Measurements from ENCODE around the gene CAMK2D.
"Not testable (repeated sequence)": the region's sequence is repeated elsewhere in the genome, so short reads cannot be mapped to it uniquely, and the experiment has no call there.

The CAMK2D gene

DNA sequence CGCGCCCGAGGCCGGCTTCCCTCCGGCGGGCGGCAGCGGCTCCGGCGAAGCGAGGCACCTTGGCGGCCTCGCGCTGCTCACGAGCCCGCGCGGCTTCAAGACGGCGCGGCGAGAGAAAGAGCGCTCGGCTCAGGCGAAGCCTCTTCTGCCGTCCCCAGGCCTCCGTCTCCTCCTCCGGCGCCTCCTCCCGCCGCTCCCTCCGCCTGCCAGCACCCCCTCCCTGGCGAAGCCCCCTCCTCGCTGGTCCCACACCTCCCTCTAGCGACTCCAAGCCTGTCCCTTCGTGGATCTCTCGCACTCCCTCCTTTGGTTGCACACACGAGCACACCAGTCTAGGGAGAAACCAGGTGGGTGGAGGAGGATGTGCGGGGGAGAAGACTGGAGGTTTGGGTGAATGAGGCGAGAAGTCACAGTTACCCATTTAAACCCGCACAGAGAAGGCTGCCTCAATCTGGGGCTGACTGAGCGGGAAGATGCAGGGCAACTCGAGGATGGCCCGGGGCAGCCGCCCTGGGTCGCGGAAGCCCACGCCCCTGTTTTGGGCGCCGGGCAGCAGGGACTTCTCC is at the start of gene CAMK2D:
Gene CAMK2D, minus strand, starts transcription at position 119 of the 566 bp plus-strand sequence. CDS start 670 bp downstream, outside the sequence.
- peak; percentile 73 to 81 for DNase-seq (ENCODE audit: low read depth in 2 of 2)

DNA sequence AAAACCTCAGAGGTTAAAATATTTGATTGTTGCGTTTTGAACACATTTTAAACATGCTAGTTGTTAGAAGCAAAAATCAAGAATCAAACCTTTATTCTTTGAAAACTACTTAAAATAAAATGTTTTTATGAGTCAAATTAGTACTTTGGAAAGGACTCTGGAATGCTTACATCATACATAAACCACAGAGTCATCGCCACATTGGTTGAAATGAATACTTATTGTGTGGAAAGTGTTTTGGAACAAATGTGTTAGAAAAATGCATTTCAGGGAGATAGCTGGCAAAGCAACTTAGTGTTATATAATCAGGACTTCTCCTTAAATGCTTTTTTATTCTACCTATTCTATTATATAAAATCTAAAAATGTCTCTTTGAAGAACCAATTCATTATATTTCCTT is 49.4 kb upstream of the CAMK2D start:
- no peak for DNase-seq (ENCODE audit: low read depth in 2 of 2)

DNA sequence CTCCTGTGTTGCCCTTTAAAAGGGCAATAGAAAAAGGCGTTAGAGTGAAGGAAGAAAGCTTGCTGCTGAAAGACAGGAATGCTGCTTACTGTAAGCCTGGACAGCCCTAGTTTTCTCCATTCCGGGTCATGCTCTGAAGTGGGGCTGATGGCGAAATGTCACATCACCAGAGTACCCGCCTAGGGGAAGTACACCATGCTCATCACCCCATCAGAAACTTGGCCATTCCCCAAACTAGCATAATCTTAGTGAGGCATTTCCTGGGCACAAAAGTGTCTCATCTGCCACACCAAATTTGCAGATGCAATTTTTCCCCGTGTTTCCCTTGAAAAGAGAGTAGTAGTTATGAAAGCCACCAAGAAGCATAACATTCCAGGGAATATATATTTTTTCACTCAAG is 47.8 kb upstream of the CAMK2D start:
- DNase-seq (ENCODE audit: low read depth in 2 of 2) = no peak

DNA sequence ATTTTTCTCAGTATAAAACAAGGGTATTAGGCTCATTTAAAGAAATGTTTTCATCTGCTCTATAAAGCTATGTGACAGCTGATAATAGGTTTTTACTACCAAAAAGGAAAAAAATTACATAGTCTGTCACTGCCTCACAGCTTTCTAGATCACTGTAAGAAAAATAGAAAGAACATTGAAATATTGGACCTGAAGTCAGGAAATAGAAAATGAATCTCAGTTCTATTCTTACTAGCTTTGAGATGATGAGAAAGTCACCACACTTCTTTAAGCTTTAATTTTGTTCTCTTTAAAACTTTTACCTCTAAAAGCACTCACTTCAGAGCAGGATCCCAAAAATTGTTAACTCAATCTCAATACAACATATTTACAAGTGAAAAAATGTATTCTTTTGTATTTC is 45.3 kb upstream of the CAMK2D start:
- DNase-seq (ENCODE audit: low read depth in 2 of 2) = no peak

DNA sequence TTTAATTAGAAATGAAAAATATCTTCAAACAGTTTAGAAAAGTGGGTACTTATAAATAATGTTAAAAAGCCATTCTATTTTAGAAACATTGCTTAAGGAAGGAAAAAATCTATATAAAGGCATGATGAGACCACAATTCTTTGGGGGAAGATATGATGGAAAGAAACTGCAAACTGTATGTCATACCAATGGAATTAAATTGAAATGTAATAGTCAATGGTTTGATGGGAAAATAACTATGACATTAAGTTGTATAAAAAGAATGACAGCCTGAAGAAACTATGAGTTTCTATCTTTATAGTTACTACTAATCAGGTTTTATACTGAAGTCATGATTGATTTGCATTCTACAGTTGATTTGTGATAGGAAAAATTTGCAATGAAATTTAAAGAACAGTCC is 40.3 kb upstream of the CAMK2D start:
- no peak for DNase-seq (ENCODE audit: low read depth in 2 of 2)

DNA sequence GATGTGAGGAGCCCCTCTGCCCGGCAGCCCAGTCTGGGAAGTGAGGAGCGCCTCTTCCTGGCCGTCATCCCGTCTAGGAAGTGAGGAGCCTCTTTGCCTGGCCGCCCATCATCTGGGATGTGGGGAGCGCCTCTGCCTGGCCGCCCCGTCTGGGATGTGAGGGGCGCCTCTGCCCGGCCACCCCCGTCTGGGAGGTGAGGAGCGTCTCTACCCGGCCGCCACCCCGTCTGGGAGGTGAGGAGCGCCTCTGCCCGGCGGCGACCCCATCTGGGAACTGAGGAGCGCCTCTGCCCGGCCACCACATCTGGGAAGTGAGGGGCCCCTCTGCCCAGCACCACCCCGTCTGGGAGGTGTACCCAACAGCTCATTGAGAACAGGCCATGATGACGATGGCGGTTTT is 34.8 kb upstream of the CAMK2D start:
- not testable (repeated sequence) for DNase-seq (ENCODE audit: low read depth in 2 of 2)

DNA sequence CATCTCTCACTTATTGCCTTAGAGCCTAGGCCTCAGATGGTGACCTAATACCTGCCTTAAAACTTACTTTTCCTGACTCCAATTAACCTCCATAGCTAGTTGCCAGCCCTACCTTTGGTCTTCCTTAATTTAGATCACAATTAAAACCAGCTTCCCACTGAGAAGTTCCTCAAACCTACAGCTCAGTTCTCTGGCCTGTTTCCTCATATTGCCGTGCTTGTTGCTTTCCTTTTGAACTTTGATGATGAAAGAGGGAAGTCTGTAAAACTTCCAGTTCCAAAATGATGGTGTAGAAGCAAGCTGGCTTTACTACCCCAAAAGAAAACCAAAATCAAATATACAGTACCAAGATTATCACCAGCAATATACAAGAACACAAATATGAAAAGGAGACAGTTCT is 28.9 kb upstream of the CAMK2D start:
- no peak for DNase-seq (ENCODE audit: low read depth in 2 of 2)

DNA sequence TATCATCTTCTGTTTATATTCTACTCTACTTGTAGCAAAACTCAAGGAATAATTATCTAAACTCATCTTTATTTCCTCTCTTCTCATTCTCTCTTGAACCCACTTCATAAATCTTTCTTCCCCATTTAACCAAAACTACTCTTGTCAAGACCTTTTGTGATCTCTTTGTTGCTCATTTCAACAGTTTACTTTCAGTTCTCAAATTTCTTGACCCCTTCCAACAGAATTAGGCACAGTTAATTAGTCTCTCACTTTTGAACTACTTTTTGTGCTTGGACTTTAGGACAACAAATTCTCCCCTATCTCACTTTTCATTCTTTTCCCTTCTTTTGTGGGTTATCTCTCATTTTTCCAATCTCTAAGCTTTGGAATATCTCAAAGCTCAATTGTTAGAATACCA is 27.4 kb upstream of the CAMK2D start:
- DNase-seq (ENCODE audit: low read depth in 2 of 2) = no peak

DNA sequence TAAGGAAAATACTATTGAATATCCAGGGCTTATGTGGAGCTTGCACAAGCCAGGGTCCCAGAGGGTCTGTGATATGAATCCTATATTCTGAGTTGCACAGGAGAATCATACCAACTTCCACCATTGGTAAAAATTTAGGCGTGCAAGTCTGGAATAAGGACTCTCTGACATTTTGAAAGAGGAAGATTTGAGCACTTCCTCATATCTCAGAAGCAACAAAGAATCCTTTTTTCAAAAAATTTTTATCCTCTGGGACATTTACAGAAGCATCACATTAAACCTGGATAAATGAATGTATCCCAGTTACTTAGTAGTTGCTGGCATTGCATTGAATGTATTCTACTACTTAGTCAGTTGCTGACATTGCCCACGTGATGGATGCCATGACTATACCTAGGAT is 24.2 kb upstream of the CAMK2D start:
- DNase-seq (ENCODE audit: low read depth in 2 of 2) = no peak

DNA sequence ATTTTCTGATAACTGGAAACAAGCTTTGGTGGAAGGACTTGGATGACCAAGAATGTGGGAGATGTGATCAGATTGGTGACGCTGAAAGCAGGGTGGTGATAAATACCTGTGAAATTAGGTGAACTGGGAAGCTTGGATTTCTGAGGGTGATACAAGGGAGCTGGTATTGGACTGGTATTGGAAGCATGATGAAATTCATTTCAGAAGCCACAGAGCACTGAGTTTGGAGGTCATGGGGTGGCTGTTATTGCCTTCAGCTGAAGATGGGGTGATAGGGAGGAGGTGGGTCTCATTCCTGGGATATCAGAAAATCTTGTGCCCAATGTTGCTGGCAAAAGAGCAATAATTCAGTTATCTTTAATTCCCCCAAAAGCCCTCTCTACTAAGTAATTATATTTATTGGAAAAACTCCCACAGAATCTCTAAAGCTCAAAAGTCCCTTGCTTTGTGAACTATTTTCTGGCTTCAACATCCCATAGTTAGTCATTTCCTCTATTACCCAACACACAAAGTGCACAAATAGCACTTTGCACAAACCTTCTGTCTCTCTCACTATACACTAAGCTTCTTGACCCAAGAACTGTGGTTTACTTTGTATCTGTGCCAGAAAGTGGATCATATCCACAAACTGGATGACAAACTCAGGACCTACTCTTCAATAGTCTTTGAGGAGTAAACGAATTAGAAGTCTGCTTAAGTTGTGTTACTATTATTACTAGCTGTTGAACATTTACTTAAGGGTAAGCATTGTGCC is 23.1 kb upstream of the CAMK2D start:
- no peak for DNase-seq (ENCODE audit: low read depth in 2 of 2)

DNA sequence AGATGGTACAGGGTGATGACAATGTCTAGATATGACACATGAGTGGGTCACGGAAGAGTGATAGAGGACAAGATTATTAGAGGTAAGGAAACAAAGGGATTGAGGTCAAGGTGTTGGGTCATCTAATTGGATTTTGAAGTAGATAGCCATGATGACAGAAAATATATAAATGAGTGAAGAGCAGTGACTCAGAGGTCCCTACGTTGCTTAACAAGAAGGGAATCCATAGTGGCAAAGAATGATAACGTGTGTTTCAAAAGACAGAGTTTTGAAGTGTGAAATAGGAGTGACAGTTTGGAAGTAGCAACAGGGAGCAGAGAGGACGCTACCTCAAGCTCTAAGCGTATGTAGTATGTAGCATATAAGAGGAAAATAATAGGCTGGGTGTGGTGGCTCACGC is 22.2 kb upstream of the CAMK2D start:
- DNase-seq (ENCODE audit: low read depth in 2 of 2) = no peak

DNA sequence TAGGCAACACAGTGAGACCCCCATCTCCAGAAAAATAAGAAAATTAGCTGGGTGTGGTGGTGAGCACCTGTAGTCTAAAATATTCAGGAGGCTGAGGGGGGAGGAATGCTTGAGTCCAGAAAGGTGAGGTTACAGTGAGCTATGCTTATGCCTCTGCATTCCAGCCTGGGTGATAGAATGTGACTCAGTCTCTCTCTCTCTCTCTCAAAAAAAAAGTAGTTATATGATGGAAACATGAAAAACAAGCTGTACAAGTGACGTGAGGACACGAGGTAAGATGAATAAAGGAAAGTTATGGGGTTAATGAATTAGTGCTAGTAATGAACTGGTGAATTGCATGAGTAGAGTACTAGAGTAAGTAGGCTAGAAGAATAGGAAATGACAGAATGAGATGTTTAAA is 21.8 kb upstream of the CAMK2D start:
- no peak for DNase-seq (ENCODE audit: low read depth in 2 of 2)

DNA sequence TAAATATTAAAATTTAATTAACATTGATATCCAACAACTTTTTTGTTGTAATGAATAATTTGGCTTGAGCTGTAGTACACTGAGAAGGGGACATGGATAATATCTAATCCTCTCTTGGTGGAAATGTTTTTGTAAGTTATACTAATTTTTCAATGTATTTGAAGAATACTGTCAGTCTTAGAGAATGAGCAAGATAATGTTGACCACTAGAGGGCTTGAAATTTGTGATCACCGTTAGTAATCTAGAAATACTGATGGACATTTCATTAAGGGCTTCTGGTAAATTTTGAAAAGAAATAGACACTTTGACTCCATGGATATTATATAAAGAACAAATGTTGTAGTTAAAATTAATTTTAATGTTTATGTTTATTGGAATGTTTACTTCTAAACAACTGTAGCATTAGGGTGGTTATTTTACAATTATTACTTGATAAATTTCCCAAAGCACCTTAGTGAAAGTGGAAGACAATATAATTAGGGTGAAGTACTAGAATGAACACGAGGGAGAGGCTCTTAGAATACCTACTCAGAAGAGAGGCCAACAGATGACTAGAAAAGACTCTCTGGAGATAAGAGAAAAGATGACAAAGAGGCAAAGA is 20.0 kb upstream of the CAMK2D start:
- DNase-seq (ENCODE audit: low read depth in 2 of 2) = no peak

DNA sequence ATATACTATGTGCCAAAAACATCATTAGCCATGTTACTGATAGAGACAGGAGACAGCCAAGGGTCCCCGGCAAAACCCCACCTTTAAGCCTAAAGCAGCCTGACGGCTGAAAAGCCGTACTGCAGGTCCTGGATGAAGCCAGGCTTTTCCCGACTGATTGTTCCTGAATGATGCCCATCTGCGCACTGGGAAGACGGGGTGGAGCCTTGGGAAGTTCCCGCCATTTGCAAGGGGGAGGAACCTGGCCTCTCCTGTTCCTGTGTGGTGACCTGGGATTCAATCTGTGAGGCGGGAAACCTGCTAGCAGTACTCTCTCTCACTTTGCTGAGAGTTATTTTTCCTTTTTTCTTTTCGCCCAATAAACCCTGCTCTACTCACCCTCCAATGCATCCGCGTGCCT is 15.1 kb upstream of the CAMK2D start:
- DNase-seq (ENCODE audit: low read depth in 2 of 2) = no peak

DNA sequence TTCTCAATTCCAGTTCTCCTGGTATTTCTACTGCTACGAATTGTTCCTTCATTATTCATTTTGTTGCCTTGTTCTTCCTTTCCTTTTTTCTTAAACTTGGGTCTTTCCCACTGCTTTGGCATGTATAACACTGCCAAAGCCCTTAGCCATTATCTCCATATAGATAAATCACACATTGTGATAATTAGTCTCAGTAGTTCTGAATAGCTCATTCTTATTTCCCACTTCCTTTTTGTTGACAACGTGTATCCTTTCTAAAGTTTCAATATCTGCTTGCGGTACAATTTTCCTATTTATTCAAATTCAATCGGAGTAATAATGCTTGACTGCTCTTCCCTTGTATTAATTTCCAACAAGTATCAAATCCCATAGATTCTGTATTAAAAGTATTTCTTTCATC is 14.5 kb upstream of the CAMK2D start:
- DNase-seq (ENCODE audit: low read depth in 2 of 2) = no peak

DNA sequence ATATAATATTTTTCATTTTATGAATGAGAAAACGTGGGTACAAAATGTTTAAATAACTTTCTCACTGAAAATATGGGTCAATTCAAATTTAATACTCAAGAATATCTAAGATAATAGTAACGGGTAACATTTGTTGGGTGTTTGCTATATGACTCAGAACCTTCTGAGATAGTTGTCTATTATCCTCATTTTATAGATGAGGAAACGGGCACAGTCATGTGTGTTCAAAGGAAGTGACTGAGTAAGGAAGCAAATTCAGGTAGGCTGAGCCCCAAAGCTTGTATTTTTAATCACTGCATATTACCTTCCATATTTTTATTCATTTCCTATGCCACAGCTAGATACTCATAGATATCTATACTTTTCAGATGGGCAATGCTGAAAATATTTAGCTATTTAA is 12.2 kb upstream of the CAMK2D start:
- no peak for DNase-seq (ENCODE audit: low read depth in 2 of 2)

DNA sequence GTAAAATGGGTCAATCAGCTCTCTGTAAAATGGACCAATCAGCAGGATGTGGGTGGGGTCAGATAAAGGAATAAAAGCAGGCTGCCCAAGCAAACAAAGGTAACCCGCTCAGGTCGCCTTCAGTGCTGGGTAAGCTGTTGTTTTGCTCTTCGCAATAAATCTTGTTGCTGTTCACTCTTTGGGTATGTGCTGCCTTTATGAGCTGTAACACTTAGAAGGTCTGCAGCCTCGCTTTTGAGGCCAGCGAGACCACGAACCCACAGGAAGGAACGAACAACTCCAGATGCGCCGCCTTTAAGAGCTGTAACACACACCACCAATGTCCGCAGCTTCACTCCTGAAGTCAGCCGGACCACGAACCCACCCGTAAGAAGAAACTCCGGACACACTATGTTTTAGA is 11.5 kb upstream of the CAMK2D start:
- no peak for DNase-seq (ENCODE audit: low read depth in 2 of 2)

DNA sequence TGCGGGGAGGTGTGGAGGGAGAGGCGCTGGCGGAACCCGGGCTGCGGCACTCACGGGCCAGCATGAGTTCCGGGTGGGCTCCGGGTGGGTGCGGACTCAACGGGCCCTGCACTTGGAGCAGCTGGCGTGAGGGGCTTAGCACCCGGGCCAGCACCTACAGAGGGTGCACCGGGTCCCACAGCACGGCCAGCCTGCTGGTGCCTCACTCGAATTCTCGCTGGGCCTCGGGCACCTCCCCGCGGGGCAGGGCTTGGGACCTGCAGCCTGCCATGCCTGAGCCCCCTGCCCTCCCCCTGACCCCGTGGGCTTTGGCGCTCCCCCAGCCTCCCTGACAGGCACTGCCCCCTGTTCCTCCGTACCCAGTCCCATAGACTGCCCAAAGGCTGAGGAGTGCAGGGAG is 10.8 kb upstream of the CAMK2D start:
- no peak for DNase-seq (ENCODE audit: low read depth in 2 of 2)

DNA sequence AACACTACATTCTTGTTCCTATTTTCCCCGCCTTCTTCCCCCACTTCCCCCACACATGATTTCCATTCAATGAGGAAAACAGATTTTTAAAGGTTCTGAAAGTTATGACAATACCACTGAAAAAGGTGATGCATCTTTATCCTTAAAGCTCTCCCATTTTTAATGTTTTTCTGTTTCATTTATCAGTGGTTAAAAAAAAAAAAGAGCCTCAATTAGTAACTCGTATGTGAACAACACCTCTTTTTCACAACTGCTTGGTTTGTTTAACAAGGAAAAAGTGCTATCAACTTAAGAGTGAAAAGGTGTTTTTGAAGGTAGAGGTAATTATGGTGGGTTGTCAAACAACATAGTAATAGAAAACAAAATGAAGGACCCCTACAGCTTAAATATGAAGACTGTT is 8.2 kb upstream of the CAMK2D start:
- DNase-seq (ENCODE audit: low read depth in 2 of 2) = no peak

DNA sequence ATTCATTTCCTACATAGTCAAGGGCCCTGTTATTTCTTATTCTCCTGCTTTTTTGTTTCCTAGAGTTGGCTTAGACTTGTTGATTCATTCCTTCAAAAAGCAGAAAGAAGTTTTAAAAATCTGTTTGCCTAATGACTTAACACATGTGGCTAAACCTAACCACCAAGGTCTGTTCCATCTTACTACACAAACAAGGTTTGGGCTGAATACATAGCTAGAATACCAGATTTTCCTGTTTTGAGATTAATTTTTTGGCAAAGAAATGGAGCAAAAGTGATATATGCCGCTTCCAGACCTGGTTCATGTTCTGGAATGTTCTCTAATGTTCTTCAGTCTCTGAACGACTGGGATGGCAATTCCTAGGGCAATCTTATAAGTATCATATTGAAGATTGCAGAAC is 7.4 kb upstream of the CAMK2D start:
- DNase-seq (ENCODE audit: low read depth in 2 of 2) = no peak

DNA sequence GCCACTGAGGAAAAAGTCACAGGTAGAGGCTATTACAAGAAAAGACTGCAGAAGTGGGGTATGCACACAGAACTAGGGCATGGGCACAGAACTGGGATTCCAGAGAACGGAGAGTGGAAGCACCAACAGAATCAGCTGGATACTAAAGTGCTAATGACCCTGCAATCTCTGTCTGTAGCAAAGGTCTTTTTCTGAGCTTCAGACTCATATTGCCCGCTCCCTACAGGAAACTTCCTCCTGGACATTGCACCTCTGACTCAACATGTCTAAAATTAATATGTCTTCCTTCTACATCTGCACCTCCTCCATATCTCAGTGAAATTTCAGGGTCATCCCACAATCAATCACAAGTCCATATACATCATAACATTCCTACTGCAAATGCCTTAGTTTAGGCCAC is 5.3 kb upstream of the CAMK2D start:
- no peak for DNase-seq (ENCODE audit: low read depth in 2 of 2)

DNA sequence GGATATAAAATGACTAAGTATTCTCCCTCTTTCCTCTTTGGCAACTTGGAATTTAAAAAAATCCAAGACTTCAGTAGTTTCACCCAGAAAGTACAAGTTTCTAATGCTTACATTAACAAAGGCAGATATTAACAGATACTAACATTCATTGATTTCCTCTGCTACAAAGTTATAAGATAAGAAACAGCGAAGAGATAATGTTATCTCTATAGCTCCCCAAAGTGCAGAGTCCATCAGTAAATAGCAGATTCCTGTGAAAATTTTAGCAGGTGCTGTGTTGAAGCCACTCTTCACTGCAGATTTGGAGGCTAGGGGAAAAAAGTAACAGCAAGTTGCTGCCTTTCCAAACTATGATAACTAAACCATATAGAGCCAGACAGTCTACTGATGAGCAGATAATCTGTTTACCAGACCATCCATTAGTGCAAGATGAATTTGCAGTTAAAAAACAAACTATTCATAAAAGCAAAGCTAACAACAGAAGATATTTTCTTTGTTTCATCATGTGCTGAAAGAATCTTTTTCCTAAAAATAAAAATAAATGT is 3.3 kb upstream of the CAMK2D start:
- DNase-seq (ENCODE audit: low read depth in 2 of 2) = no peak

DNA sequence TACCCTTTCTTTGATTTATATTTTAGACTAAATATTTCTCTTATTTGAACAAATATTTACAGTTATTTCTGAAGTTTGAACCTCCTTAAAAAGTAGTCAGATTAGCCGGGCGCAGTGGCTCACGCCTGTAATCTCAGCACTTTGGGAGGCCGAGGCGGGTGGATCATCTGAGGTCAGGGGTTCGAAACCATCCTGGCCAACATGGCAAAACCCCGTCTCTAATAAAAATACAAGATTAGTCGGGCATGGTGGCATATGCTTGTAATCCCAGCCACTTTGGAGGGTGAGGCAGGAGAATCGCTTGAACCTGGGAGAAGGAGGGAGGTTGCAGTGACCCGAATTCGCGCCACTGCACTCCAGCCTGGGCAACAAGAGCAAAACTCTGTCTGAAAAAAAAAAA is 2.4 kb upstream of the CAMK2D start:
- not testable (repeated sequence) for DNase-seq (ENCODE audit: low read depth in 2 of 2)

DNA sequence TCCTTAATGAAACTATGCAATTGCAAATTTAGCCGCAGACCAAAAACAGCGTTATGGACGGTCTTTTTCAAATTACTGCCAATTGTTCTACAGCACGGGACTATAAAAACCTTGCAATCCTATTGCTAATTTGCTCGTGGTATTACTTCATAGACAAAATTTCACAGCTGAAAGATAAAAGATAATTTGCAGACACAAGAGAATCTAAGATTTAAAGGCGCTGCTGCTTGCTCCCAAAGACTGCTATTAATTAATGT is 1.4 kb upstream of the CAMK2D start:
- DNase-seq (ENCODE audit: low read depth in 2 of 2) = no peak
